HG03354 (cell line): ENCODE results near the gene TNFRSF25.
"Not testable (repeated sequence)": the region's sequence is repeated elsewhere in the genome, so short reads cannot be mapped to it uniquely, and the experiment has no call there.

Source experiments
- ATAC-seq: cut with Tn5 transposase; IDR thresholded peaks from one replicate; pipeline ENCODE4 v1.9.1; 2021; ENCODE audit warnings: mild to moderate bottlenecking; ENCODE audit not compliant: unreplicated experiment, poor library complexity, severe bottlenecking

Gene TNFRSF25

GRCh38 chr1:6502000-6502891 lies 36.3 kb upstream of the TNFRSF25 start:
- no peak for ATAC-seq

DNA sequence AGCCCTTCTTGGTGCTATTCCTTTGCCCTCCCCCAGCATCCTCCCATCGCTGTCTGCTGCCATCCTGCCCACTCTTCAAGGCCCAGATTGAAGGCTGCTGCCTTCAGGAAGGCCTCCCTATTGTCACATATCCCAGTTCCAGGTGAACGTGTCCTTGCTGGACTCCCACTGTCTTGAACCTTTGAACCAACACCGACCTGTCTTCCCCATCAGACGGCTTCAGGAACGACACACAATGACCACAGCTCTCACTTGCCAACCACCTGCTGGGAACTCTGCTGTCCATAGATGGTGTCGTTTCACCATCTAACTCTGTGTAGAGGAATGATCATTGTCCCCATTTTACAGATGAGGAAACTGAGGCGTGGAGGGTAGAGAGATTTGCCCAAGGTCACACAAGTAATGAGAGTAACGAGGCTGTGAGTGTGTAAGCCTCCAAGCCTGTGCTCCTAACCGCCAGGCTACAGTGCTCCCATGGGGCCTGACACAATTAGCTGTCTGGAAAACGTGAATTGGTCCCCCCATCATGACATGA lies 35.4 kb upstream of the TNFRSF25 start:
- no peak for ATAC-seq

DNA sequence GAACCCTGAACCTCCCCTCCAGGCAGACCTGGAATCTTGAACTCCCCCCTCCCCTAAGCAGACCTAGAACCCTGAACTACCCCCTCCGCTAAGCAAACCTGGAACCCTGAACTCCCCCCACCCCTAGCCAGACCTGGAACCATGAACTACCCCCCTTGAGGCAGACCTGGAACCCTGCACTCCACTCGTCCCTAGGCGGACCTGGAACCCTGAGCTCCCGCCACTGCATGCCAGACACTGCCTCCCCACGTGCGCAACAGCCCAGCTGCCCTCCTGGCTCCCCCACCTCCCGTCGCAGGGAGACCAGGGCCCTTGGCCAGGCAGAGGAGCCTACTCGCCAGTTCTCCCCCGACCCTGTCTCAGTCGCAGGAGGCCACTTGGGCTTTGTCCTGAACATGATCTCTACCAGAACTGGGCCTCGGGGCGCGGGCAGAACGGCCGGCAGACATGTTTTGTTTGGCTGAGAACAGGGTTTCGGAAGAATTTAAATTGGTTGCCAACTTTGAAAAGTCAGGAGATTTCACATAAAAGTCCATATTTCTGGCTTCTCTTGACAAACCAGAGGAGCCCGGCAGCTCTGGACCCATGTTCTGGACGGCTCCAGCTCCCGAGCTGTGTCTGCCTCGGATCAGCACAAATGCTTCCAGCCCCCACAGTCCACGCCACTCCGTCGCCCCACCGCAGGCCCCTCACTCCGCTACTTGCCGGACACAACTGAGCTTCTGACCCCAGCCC lies 34.7 kb upstream of the TNFRSF25 start:
- ATAC-seq: no peak

DNA sequence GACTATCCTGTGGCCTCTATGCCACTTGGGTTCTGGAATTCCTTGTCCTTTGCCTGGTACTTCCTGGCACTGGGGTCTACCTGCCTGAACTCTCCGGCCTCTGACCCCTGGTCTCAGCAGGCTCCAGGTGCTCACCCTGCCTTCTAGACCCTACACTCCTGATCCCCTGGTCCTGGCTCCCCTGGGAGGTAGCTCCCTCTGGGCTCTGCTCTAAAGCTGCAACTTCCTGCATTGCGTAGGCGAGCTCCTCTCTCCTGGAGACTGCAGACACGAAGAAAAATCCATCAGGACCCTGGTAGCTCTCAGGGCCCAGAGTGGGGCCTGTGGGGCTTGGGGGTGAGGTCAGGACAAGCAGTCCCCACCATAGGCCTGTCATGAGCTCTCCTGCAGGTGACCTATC lies 33.3 kb upstream of the TNFRSF25 start:
- ATAC-seq: no peak

DNA sequence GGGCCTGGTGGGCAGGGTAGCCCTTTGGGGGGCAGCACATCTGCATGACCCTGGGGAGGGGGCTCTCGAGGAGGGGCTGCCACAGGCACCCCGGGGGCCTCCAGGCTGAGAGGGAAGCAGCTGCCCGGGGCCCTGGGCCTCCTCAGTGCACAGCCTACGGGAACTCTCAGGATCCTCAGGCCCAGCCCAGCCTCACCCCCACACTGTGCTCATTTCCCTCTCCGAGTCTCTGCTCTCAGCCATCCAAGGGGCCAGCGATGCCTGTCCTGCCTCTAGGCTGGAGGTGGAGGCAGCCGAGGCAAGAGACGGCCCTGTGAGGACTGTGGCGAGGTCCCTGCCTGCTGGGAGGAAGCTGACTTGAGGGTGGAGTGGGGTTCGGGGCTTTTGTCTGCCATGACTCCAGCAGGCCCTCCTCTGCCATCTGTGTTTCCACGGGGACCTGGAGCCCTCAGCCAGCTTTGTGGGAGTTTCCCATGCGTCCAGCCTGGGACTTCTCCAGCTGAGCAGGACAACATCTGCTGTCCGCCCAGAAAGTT lies 32.7 kb upstream of the TNFRSF25 start:
- no peak for ATAC-seq

- ATAC-seq: no peak
Observed at GRCh38 chr1:6497867-6498575, 32.0 kb upstream of the TNFRSF25 start.

DNA sequence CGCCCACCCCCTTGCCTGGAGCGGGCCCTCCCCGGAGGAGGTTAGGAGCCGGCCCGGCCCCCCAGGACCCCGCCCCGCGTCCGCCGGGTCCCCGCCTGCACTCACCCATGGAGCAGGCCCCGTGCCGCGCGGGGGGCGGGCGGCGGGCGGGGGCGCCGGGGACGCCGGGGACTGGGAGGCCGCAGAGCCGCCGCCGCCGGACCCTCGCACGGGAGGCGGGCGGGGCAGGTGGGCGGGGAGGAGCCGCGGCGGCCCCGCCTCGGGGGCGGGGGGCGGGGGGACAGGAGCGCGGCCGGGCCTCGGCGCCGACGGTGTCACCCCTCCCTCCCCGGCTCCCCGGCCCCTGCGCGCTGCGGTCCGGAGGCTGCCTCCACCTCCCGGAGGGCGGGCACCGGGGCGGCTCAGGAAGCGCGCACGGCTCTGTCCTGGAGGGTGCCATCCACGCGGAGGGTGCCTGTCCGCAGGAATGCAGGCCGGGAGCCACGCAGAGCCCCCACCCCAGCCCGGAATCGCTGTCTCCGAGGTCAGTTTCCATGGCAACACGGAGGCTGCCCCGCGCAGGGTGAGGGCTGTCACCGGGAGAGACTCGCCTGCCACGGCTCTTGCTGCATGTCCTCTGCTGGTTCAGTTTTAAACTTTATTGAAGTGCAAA lies 31.4 kb upstream of the TNFRSF25 start:
- ATAC-seq: no peak

- no peak for ATAC-seq
Observed at GRCh38 chr1:6496890-6497214, 30.9 kb upstream of the TNFRSF25 start.

GRCh38 chr1:6496365-6496721 lies 30.4 kb upstream of the TNFRSF25 start:
- ATAC-seq: no peak

DNA sequence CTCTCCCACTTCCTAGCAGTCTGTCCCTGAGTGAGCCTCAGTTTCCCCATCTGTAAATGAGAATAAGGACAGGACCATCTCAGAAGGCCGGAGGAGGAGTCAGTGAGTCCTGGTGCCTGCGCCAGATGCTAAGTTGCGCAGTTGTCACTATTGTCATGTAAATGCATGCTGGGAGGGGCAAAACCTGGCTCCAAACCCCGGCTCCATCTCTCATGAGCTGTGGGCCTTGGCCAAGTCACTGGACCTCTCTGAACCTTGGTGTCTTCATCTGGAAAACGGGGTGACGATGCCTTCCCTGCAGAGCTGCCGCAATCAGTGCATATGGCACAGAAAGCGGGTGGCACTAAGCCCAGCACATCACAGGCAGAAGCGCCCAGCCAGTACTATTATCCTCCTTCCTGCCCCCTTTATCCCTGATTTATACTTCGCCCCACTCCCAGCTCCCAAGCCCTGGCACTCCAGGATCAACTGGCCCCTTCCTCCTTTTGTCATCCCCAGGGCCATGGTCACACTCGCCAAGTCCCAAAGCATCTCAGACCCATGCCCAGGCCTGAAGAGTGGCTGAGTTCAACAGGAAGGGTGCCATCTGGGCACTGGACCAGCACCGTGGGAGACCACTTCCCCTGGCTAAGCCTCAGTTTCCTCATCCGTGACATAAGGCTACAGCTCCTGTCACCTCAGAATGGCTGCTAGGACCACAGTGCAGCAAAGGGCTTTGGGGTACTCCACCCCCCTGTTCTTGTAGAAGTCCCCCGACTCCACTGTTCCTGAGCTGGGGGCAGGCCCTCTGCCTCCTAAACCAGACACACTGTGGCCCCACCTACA lies 29.8 kb upstream of the TNFRSF25 start:
- ATAC-seq: no peak

DNA sequence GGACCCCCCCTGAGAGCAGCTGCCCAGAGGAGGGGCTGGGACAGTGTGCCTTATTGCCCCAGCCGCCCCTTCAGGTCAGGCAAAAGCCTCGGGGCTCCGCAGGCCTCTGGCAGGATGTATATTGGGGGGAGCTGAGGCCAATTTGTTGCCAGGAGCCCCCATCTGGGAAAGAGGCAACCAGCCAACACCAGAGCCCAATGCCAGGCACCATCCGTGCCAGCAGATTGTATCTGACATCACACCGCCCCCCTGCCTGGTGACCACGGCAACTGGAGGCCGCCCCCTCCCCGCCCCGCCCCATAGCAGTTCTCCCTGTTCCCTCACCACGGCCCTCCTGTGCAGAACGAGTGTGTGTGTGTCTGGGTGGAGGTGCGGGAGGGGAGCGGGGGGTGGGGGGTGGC lies 29.1 kb upstream of the TNFRSF25 start:
- ATAC-seq: no peak

- no peak for ATAC-seq
Observed at GRCh38 chr1:6494627-6495026, 28.7 kb upstream of the TNFRSF25 start.

- not testable (repeated sequence) for ATAC-seq
Observed at GRCh38 chr1:6493834-6494223, 27.9 kb upstream of the TNFRSF25 start.

GRCh38 chr1:6491966-6492365 lies 26.0 kb upstream of the TNFRSF25 start:
- no peak for ATAC-seq

DNA sequence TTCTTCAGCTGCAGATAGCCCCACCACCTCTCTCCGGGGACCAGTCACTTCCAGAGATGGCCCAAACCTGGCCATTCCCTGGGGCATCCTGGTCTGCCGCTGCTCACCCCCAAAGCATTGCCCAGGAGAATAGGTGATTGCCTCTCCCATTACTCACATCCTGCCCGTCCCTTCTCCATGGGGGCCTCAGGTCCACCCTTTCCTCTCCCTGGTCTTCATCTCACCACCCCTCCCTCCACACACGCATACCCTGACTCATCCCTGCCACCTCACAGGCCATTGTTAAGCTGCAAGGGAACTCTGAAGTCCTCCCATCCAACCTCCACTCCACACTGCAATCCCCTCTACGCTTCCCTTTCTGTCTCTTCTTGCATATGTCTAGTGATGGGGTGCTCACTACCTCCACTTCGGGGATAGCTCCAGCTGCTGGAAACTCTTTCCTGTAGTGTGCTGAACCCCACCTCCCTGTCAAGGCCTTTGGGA lies 25.5 kb upstream of the TNFRSF25 start, which contains the start of gene PLEKHG5:
TSS of gene PLEKHG5 (minus strand) at position 188 of the 483 bp plus-strand sequence. CDS start 14,096 bp downstream, outside the sequence.
- ATAC-seq: no peak

- ATAC-seq: no peak
Observed at GRCh38 chr1:6491081-6491449, 25.1 kb upstream of the TNFRSF25 start.

DNA sequence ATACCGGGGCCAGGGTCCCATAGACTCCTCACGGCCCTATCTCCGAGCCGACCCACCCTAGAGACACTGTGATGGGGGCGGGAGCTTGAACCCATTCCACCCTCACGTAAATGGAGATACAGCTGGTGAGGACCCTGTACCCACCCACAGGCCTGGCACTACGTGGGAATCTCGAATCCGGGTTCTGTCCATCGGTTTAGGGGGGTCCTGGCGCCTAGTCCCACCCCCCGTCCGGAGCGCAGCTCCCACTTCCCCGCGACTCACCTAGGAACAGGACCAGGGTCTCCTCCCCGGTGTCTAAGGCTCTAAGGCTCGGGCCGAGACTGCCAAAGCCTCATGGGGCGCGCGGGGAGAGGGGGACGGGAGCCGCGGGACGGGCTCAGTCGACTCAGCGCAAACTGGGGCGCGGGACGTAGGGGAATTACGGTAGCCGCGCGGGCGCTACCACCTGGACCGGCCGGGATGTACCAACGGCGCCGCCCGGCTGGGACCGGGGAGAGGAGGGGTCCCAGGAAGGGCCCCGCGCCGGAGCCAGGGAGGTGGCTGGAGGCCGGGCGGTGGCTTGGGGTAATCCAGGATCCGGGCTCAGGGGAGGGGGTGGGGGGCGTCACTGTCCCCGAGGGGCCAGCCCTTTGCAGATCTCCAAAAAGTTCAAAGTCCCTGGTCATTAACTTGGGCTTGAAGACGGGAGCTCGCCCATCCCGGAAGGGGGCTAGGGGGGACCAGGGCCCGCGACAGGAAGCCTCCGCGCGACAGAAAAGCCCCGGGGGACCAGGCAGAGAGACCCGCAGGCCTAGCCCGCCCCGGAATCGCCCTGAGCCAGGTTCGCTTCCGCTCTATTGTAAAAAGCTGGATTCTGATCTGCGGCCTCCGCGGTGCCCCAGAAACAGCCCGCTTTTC lies 24.5 kb upstream of the TNFRSF25 start:
- ATAC-seq: peak; percentile 47

GRCh38 chr1:6489799-6490180 lies 23.8 kb upstream of the TNFRSF25 start:
- ATAC-seq: peak; percentile 57
